ENCODE results near the gene RCE1. TPM values are rescaled to one million over a fixed set of nuclear protein-coding genes. Genes with fewer than 3 reads are reported as not detected.

Gene RCE1
- total and polyA plus RNA-seq, 2 donors from 2014 or later: 13.8 to 22.3 TPM

GRCh38 chr11:66866007-66866406 lies 22.8 kb downstream of the RCE1 start:
- Histone ChIP-seq H3K27ac (ENCODE audit: low read depth in 2 of 2, low read length in 2 of 2) (no peak overlapping the region), H3K4me1 (ENCODE audit: control insufficient read depth in 2 of 3, insufficient read depth in 2 of 3, low read depth in 1 of 3, low read length in 3 of 3) (no peaks in the 10 kb centered on the region), H3K9me3 (ENCODE audit: control insufficient read depth in 2 of 3, insufficient read depth in 1 of 3, low read length in 3 of 3) (no peaks in the 10 kb centered on the region), H3K36me3 (ENCODE audit: control insufficient read depth in 2 of 3, insufficient read depth in 3 of 3, low read length in 3 of 3) (peaks cover 0 to 10% (median 0%) of the 10 kb centered on the region in 3 donors), H3K27me3 (ENCODE audit: control insufficient read depth, insufficient read depth, low read length) (no peaks in the 10 kb centered on the region), H3K9ac (ENCODE audit: low read length in 3 of 3) (no peak overlapping the region), H3K4me3 (ENCODE audit: low read length in 3 of 3) (no peak overlapping the region)
- no peak for TF ChIP-seq CTCF (IDR thresholded peaks at IDR 0.05; ENCODE audit: borderline replicate concordance, extremely low read depth, insufficient read depth)
- intact Hi-C loops (cut with DNase I): no loop called here
- peak in 1 of 5 donors; percentile 60 for DNase-seq
- FAIRE-seq: no peak

GRCh38 chr11:66866511-66866986 lies 23.3 kb downstream of the RCE1 start:
- H3K4me3 ChIP-seq (ENCODE audit: low read length in 3 of 3): no peak overlapping the region
- no peak overlapping the region for H3K27ac ChIP-seq (ENCODE audit: low read depth in 2 of 2, low read length in 2 of 2)
- peak in 3 of 5 donors; percentile 42 to 68 (median 58) for DNase-seq
- no peak overlapping the region for H3K9ac ChIP-seq (ENCODE audit: low read length in 3 of 3)
- no peak for FAIRE-seq
- H3K4me1 ChIP-seq (ENCODE audit: control insufficient read depth in 2 of 3, insufficient read depth in 2 of 3, low read depth in 1 of 3, low read length in 3 of 3): no peaks in the 10 kb centered on the region
- no peaks in the 10 kb centered on the region for H3K27me3 ChIP-seq (ENCODE audit: control insufficient read depth, insufficient read depth, low read length)
- H3K9me3 ChIP-seq (ENCODE audit: control insufficient read depth in 2 of 3, insufficient read depth in 1 of 3, low read length in 3 of 3): no peaks in the 10 kb centered on the region
- no peak for TF ChIP-seq CTCF (IDR thresholded peaks at IDR 0.05; ENCODE audit: borderline replicate concordance, extremely low read depth, insufficient read depth)
- intact Hi-C loops (cut with DNase I): no loop called here
- H3K36me3 ChIP-seq (ENCODE audit: control insufficient read depth in 2 of 3, insufficient read depth in 3 of 3, low read length in 3 of 3): peaks cover 0 to 16% (median 0%) of the 10 kb centered on the region in 3 donors

- intact Hi-C loops (cut with DNase I): no loop called here
- Histone ChIP-seq H3K36me3 (ENCODE audit: control insufficient read depth in 2 of 3, insufficient read depth in 3 of 3, low read length in 3 of 3) (peaks cover 0 to 18% (median 0%) of the 10 kb centered on the region in 3 donors), H3K9me3 (ENCODE audit: control insufficient read depth in 2 of 3, insufficient read depth in 1 of 3, low read length in 3 of 3) (no peaks in the 10 kb centered on the region), H3K4me1 (ENCODE audit: control insufficient read depth in 2 of 3, insufficient read depth in 2 of 3, low read depth in 1 of 3, low read length in 3 of 3) (no peaks in the 10 kb centered on the region), H3K4me3 (ENCODE audit: low read length in 3 of 3) (no peak overlapping the region), H3K27me3 (ENCODE audit: control insufficient read depth, insufficient read depth, low read length) (no peaks in the 10 kb centered on the region), H3K27ac (ENCODE audit: low read depth in 2 of 2, low read length in 2 of 2) (no peak overlapping the region), H3K9ac (ENCODE audit: low read length in 3 of 3) (no peak overlapping the region)
- DNase-seq (no peak), FAIRE-seq (no peak)
- no peak for TF ChIP-seq CTCF (IDR thresholded peaks at IDR 0.05; ENCODE audit: borderline replicate concordance, extremely low read depth, insufficient read depth)
Measured at GRCh38 chr11:66867425-66868040, 24.3 kb downstream of the RCE1 start.
